Astrocyte (in vitro differentiated cells and primary cell): ENCODE results near the gene AMMECR1. TPM values are rescaled to one million over a fixed set of nuclear protein-coding genes. Genes with fewer than 3 reads are reported as not detected.

ENCODE experiments used
- DNase-seq: peaks from one replicate; pipeline ENCODE4 v3.0.0-alpha.2; 2010; ENCODE audit warnings: low read depth
- FAIRE-seq: peaks from 2 replicates; lab custom pipeline; 2011; peaks lifted over from hg19 to GRCh38; lab: Jason Lieb, UNC
- H2AFZ ChIP-seq: 2 replicates; pipeline ENCODE4 v1.6.0; 2012; ENCODE audit warnings: low read depth, low read length, inconsistent platforms
- H3K27ac ChIP-seq: 2 replicates; pipeline ENCODE4 v1.5.1; 2011; ENCODE audit warnings: low read depth, low read length, inconsistent platforms
- H3K27me3 ChIP-seq: 2 replicates; pipeline ENCODE4 v1.6.0; 2011; ENCODE audit warnings: low read length, inconsistent platforms; ENCODE audit not compliant: insufficient read depth
- H3K36me3 ChIP-seq: 2 replicates; pipeline ENCODE4 v1.5.1; 2011; ENCODE audit warnings: low read length, inconsistent platforms; ENCODE audit not compliant: insufficient read depth
- H3K4me1 ChIP-seq: 2 replicates; pipeline ENCODE4 v1.5.1; 2011; ENCODE audit warnings: low read length, inconsistent platforms; ENCODE audit not compliant: insufficient read depth
- H3K4me2 ChIP-seq: 2 replicates; pipeline ENCODE4 v1.6.0; 2012; ENCODE audit warnings: low read length, inconsistent platforms
- H3K4me3 ChIP-seq: 2 replicates; pipeline ENCODE4 v1.5.1; 2011; ENCODE audit warnings: low read depth, mild to moderate bottlenecking, low read length, inconsistent platforms; ENCODE audit not compliant: insufficient read depth
- H3K79me2 ChIP-seq: 2 replicates; pipeline ENCODE4 v1.6.0; 2012; ENCODE audit warnings: mild to moderate bottlenecking, low read length, inconsistent platforms; ENCODE audit not compliant: insufficient read depth
- H3K9ac ChIP-seq: 2 replicates; pipeline ENCODE4 v1.6.0; 2012; ENCODE audit warnings: mild to moderate bottlenecking, low read length, inconsistent platforms
- H3K9me3 ChIP-seq: 2 replicates; pipeline ENCODE4 v1.5.1; 2012; ENCODE audit warnings: low read depth, mild to moderate bottlenecking, low read length, inconsistent platforms; ENCODE audit not compliant: insufficient read depth
- H4K20me1 ChIP-seq: 2 replicates; pipeline ENCODE4 v1.6.0; 2012; ENCODE audit warnings: low read length, inconsistent platforms; ENCODE audit not compliant: insufficient read depth
- H3K27ac Mint-ChIP-seq: one replicate; pipeline ENCODE4 v1.8.0; 2021; ENCODE audit warnings: mild to moderate bottlenecking, mixed read lengths; ENCODE audit not compliant: unreplicated experiment
- H3K27me3 Mint-ChIP-seq: one replicate; pipeline ENCODE4 v1.8.0; 2021; ENCODE audit warnings: low read depth, mixed read lengths; ENCODE audit not compliant: unreplicated experiment
- H3K36me3 Mint-ChIP-seq: one replicate; pipeline ENCODE4 v1.8.0; 2021; ENCODE audit warnings: low read depth, mixed read lengths; ENCODE audit not compliant: unreplicated experiment
- H3K4me1 Mint-ChIP-seq: one replicate; pipeline ENCODE4 v1.8.0; 2021; ENCODE audit warnings: low read depth, mixed read lengths; ENCODE audit not compliant: unreplicated experiment
- H3K4me3 Mint-ChIP-seq: one replicate; pipeline ENCODE4 v1.8.0; 2021; ENCODE audit warnings: mild to moderate bottlenecking, moderate library complexity, mixed read lengths; ENCODE audit not compliant: unreplicated experiment
- H3K9me3 Mint-ChIP-seq: one replicate; pipeline ENCODE4 v1.8.0; 2021; ENCODE audit warnings: mild to moderate bottlenecking, mixed read lengths; ENCODE audit not compliant: unreplicated experiment
- EZH2 ChIP-seq: IDR thresholded peaks from 2 replicates; pipeline ENCODE4 v1.6.1; 2012; ENCODE audit warnings: mild to moderate bottlenecking, low read length, inconsistent platforms; ENCODE audit not compliant: insufficient read depth
- total RNA-seq: library from RNA; stranded (reverse); gene quantifications from 2 replicates; pipeline ENCODE4 v1.2.1, GENCODE V29; 2021
- TF ChIP-seq, protein P1 (sequence below): IDR thresholded peaks from 2 replicates; pipeline ENCODE4 v1.5.1; 2011; ENCODE audit warnings: low read depth, mild to moderate bottlenecking, inconsistent platforms, low read length, moderate library complexity; ENCODE audit not compliant: insufficient read depth

AMMECR1 gene
- total RNA-seq, 1 donor from 2014 or later, result 16.0 TPM

DNA sequence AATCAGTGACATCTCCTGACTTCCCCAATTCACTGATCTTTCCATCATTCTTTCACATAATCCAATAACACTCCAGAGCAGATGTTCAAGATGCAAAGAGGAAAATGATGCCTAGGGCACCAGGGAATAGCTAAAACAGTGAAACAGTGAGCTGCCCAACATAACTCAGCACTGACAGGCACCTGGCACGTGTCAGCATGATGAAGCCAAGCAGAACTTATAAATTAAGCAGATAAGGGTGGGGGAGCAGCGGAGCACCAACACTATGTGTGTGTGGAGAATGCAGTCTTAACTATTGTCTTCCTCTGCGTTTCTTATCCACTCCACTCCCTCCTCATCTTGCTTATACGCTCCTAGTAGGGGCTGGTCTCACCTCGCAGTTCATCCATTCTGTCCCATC is 89.4 kb downstream of the AMMECR1 start:
- H3K79me2 ChIP-seq, result peaks cover 3% of the 10 kb centered on the region
- no peaks in the 10 kb centered on the region for H3K4me1 ChIP-seq
- H2AFZ ChIP-seq, result no peak overlapping the region
- DNase-seq (no peak), FAIRE-seq (no peak)
- H3K27me3 ChIP-seq, result no peaks in the 10 kb centered on the region
- no peak for TF ChIP-seq EZH2
- TF ChIP-seq, protein P1, sequence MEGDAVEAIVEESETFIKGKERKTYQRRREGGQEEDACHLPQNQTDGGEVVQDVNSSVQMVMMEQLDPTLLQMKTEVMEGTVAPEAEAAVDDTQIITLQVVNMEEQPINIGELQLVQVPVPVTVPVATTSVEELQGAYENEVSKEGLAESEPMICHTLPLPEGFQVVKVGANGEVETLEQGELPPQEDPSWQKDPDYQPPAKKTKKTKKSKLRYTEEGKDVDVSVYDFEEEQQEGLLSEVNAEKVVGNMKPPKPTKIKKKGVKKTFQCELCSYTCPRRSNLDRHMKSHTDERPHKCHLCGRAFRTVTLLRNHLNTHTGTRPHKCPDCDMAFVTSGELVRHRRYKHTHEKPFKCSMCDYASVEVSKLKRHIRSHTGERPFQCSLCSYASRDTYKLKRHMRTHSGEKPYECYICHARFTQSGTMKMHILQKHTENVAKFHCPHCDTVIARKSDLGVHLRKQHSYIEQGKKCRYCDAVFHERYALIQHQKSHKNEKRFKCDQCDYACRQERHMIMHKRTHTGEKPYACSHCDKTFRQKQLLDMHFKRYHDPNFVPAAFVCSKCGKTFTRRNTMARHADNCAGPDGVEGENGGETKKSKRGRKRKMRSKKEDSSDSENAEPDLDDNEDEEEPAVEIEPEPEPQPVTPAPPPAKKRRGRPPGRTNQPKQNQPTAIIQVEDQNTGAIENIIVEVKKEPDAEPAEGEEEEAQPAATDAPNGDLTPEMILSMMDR, result no peak
- no peak overlapping the region for H3K27ac Mint-ChIP-seq
- no peaks in the 10 kb centered on the region for H3K9me3 ChIP-seq
- no peak overlapping the region for H3K4me3 Mint-ChIP-seq
- H3K36me3 Mint-ChIP-seq, result peaks cover 2% of the 10 kb centered on the region
- H3K9ac ChIP-seq, result no peak overlapping the region
- no peaks in the 10 kb centered on the region for H3K36me3 ChIP-seq
- H3K9me3 Mint-ChIP-seq, result peaks cover 4% of the 10 kb centered on the region
- H3K4me1 Mint-ChIP-seq, result peaks cover 27% of the 10 kb centered on the region
- no peak overlapping the region for H3K4me3 ChIP-seq
- no peaks in the 10 kb centered on the region for H3K27me3 Mint-ChIP-seq
- no peak overlapping the region for H3K4me2 ChIP-seq
- no peak overlapping the region for H3K27ac ChIP-seq
- no peaks in the 10 kb centered on the region for H4K20me1 ChIP-seq

DNA sequence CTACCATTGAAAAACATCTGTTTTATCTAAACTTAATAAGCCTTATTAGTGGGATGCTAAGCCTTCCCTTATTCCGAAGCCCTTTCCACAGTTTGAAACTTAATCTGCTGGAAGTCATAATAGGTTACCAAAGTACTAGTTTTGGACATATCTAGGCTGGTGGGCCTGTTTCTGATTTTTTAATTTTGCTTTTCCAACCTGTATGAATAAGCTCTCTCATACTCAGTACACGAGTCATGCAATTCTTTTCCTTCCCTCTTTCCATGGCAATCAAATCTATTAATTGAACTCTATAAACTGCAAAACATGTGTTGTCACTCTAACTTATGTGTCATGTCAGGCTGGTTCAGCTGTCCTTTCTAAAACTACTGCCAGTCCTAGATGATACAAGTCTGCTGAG is 91.0 kb downstream of the AMMECR1 start:
- Histone ChIP-seq H3K9ac (no peak overlapping the region), H3K4me1 (no peaks in the 10 kb centered on the region), H2AFZ (no peak overlapping the region), H3K4me3 (no peak overlapping the region), H3K27me3 (no peaks in the 10 kb centered on the region), H3K79me2 (peaks cover 3% of the 10 kb centered on the region), H3K4me2 (peak overlapping the region; percentile 11), H4K20me1 (no peaks in the 10 kb centered on the region), H3K36me3 (no peaks in the 10 kb centered on the region), H3K27ac (peak overlapping the region; percentile 33), H3K9me3 (no peaks in the 10 kb centered on the region)
- no peaks in the 10 kb centered on the region for H3K9me3 Mint-ChIP-seq
- peak; percentile 8 for DNase-seq
- no peak overlapping the region for H3K4me3 Mint-ChIP-seq
- peaks cover 2% of the 10 kb centered on the region for H3K36me3 Mint-ChIP-seq
- TF ChIP-seq, protein P1, result no peak
- no peak for TF ChIP-seq EZH2
- H3K27me3 Mint-ChIP-seq, result no peaks in the 10 kb centered on the region
- H3K27ac Mint-ChIP-seq, result peak overlapping the region; percentile 77
- peaks cover 21% of the 10 kb centered on the region for H3K4me1 Mint-ChIP-seq
- FAIRE-seq, result no peak

DNA sequence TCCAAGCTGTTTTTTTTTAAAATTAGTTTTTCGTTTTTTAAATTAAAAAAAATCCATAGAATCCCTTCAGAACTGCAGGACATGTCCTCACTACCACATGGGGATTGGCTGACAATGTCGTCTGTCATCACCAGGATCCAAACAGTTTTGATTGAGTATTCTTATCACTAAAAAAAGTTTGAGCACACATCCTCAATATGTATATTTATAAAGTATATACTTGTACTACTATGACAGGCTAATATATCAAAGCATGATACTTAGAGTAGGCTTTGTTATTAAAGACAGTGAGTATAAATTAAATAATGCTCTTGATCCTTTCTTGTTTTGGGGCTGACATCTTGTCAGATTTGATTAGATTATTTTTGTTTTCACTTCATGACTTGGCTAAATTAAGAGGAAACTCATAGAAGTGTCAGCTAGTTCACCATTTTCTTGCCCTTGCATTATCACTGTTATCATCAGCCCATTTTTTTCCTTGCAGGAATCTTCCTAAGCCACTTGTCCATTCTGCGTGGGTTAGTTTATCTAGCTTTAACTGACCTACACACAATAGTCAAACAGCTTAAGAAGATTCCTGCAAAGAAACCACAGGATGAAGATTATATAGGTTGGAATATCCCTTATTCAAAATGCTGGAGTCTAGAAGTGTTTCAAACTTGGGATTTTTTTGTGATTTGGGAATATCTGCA is 92.8 kb downstream of the AMMECR1 start:
- Histone ChIP-seq H3K9me3 (no peaks in the 10 kb centered on the region), H3K4me2 (no peak overlapping the region), H2AFZ (no peak overlapping the region), H3K9ac (no peak overlapping the region), H3K79me2 (peaks cover 3% of the 10 kb centered on the region), H4K20me1 (no peaks in the 10 kb centered on the region), H3K27ac (no peak overlapping the region), H3K4me1 (peaks cover 3% of the 10 kb centered on the region), H3K27me3 (no peaks in the 10 kb centered on the region), H3K4me3 (no peak overlapping the region), H3K36me3 (no peaks in the 10 kb centered on the region)
- no peak for TF ChIP-seq EZH2
- TF ChIP-seq, protein P1, result no peak
- Mint-ChIP-seq H3K27me3 (no peaks in the 10 kb centered on the region), H3K4me1 (peaks cover 20% of the 10 kb centered on the region), H3K9me3 (no peaks in the 10 kb centered on the region), H3K27ac (no peak overlapping the region), H3K4me3 (no peak overlapping the region), H3K36me3 (peaks cover 2% of the 10 kb centered on the region)
- FAIRE-seq, result peak; percentile 88
- DNase-seq, result no peak
